Measurements from ENCODE around the gene AHRR. TPM values are rescaled to one million over a fixed set of nuclear protein-coding genes. Genes with fewer than 3 reads are reported as not detected.

The AHRR gene
- total RNA-seq, 2 donors from 2014 or later: 0.26 to 0.33 TPM

GRCh38 chr5:305459-305858, 16.1 kb upstream of the AHRR start:
- Histone ChIP-seq H3K27ac (no peak overlapping the region), H3K9me3 (no peaks in the 10 kb centered on the region), H3K36me3 (replicated peaks in 1 of 2; ENCODE audit: insufficient read depth in 1 of 2, low read depth in 2 of 2) (peaks cover 0 to 3% of the 10 kb centered on the region in 2 donors), H3K4me1 (peaks cover 10% of the 10 kb centered on the region), H3K4me3 (no peak overlapping the region), H3K27me3 (no peaks in the 10 kb centered on the region)
- intact Hi-C loops (cut with DNase I): no loop called here
- 94 to 97% methylated on average over 9 to 14 of the region's 14 CpGs for WGBS, 2 donors
- ATAC-seq (no peak), DNase-seq (peak in 1 of 4 donors; percentile 5)
- TF ChIP-seq POLR2A (IDR thresholded peaks at IDR 0.05): no peak
- TF ChIP-seq CTCF (IDR thresholded peaks at IDR 0.05): no peak

- Histone ChIP-seq H3K4me3 (no peak overlapping the region), H3K36me3 (replicated peaks in 1 of 2; ENCODE audit: insufficient read depth in 1 of 2, low read depth in 2 of 2) (peaks cover 0 to 3% of the 10 kb centered on the region in 2 donors), H3K9me3 (no peaks in the 10 kb centered on the region), H3K27me3 (no peaks in the 10 kb centered on the region), H3K4me1 (peaks cover 15% of the 10 kb centered on the region), H3K27ac (no peak overlapping the region)
- intact Hi-C loops (cut with DNase I): no loop called here
- TF ChIP-seq POLR2A (IDR thresholded peaks at IDR 0.05): no peak
- TF ChIP-seq CTCF (IDR thresholded peaks at IDR 0.05): no peak
- ATAC-seq (no peak), DNase-seq (peak in 1 of 4 donors; percentile 4)
- WGBS, 2 donors: 94 to 96% methylated on average over 20 to 24 of the region's 28 CpGs
Measured at GRCh38 chr5:306011-306805, 15.3 kb upstream of the AHRR start.

GRCh38 chr5:307306-307705, 14.2 kb upstream of the AHRR start:
- no peak overlapping the region for H3K27ac ChIP-seq
- peaks cover 0 to 3% of the 10 kb centered on the region in 2 donors for H3K36me3 ChIP-seq (replicated peaks in 1 of 2; ENCODE audit: insufficient read depth in 1 of 2, low read depth in 2 of 2)
- H3K4me3 ChIP-seq: no peak overlapping the region
- ATAC-seq (no peak), DNase-seq (no peak)
- intact Hi-C loops (cut with DNase I): no loop called here
- H3K4me1 ChIP-seq: peaks cover 17% of the 10 kb centered on the region
- WGBS, 2 donors: 90 to 92% methylated on average over 7 to 23 of the region's 26 CpGs
- TF ChIP-seq CTCF (IDR thresholded peaks at IDR 0.05) (no peak), POLR2A (IDR thresholded peaks at IDR 0.05) (no peak)
- H3K27me3 ChIP-seq: no peaks in the 10 kb centered on the region
- H3K9me3 ChIP-seq: no peaks in the 10 kb centered on the region

- intact Hi-C loops (cut with DNase I): no loop called here
- ATAC-seq (no peak), DNase-seq (no peak)
- WGBS, 2 donors: 83 to 91% methylated on average over 23 to 27 of the region's 27 CpGs
- Histone ChIP-seq H3K27me3 (no peaks in the 10 kb centered on the region), H3K9me3 (no peaks in the 10 kb centered on the region), H3K4me3 (no peak overlapping the region), H3K4me1 (peaks cover 17% of the 10 kb centered on the region), H3K36me3 (replicated peaks in 1 of 2; ENCODE audit: insufficient read depth in 1 of 2, low read depth in 2 of 2) (peaks cover 0 to 3% of the 10 kb centered on the region in 2 donors), H3K27ac (no peak overlapping the region)
- TF ChIP-seq CTCF (IDR thresholded peaks at IDR 0.05) (no peak), POLR2A (IDR thresholded peaks at IDR 0.05) (no peak)
Measured at GRCh38 chr5:307794-308579, 13.5 kb upstream of the AHRR start.
